Cardiac muscle cell (in vitro differentiated cells and primary cell): Measurements from ENCODE around the gene PKDCC. TPM values are rescaled to one million over a fixed set of nuclear protein-coding genes. Genes with fewer than 3 reads are reported as not detected.

Experiments used
- DNase-seq, 2 donors: peaks; one replicate each; pipeline versions ENCODE4 v3.0.0 to v3.0.0-alpha.2; 2010 to 2017; ENCODE audit warnings: low read depth in 1 of 2, low spot score in 1 of 2
- H3K27ac ChIP-seq: fragments of 200-600 bp; sonication (generic); 2 replicates; pipeline ENCODE4 v1.5.1; 2016
- H3K27me3 ChIP-seq: fragments of 200-600 bp; sonication (generic); 2 replicates; pipeline ENCODE4 v1.6.0; 2016; ENCODE audit warnings: control low read depth
- H3K36me3 ChIP-seq: fragments of 200-600 bp; sonication (generic); 2 replicates; pipeline ENCODE4 v1.5.1; 2016; ENCODE audit warnings: control low read depth
- H3K4me1 ChIP-seq: fragments of 200-600 bp; sonication (generic); 2 replicates; pipeline ENCODE4 v1.8.1; 2017; ENCODE audit warnings: low read depth, mild to moderate bottlenecking, mixed run types
- H3K4me3 ChIP-seq: fragments of 200-600 bp; sonication (generic); 2 replicates; pipeline ENCODE4 v1.5.1; 2016; ENCODE audit warnings: mild to moderate bottlenecking
- H3K9me3 ChIP-seq: fragments of 200-600 bp; sonication (generic); 2 replicates; pipeline ENCODE4 v1.5.1; 2017; ENCODE audit warnings: low read depth, mild to moderate bottlenecking, control low read depth
- polyA plus RNA-seq: library from polyadenylated mRNA; unstranded; fragments of >200 nt; fragmentation: Nextera tagmentation; extraction: Ambion mirVana; gene quantifications from 2 replicates; pipeline ENCODE4 v1.2.1, GENCODE V29; 2016
- total RNA-seq: library from RNA; depleted of rRNA; stranded (reverse); fragments of >200 nt; gene quantifications from 2 replicates; pipeline ENCODE4 v1.2.3, GENCODE V29; 2016
- TF ChIP-seq, protein P1 (sequence below): IDR thresholded peaks from 2 replicates; pipeline ENCODE4 v1.5.1; 2012; ENCODE audit warnings: low read depth, mild to moderate bottlenecking, low read length

The PKDCC gene
- total and polyA plus RNA-seq, 2 experiments from 2014 or later, result 157 to 228 TPM

DNA sequence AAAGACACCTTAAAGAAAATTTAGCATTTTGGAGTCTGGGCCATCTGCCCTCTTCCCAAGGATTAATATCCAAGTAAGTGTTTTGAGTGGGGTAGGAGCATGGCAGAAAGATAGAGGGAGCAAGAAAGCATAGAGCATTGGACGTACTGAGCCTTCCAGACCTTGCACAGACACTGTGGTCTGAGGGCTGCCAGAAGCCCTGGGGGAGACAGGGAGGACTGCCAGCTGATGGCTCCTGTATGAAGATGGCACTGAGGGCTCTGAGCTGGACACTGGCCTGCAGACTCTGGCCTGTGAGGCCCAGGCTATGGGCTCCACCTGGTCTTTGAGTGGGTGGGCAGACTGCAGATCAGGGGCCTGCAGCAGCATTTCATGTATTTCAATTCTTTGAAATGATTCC lies 2.9 kb upstream of the PKDCC start:
- DNase-seq, result no peak
- no peak overlapping the region for H3K4me3 ChIP-seq
- no peaks in the 10 kb centered on the region for H3K36me3 ChIP-seq
- no peak overlapping the region for H3K27ac ChIP-seq
- peaks cover 35% of the 10 kb centered on the region for H3K4me1 ChIP-seq
- TF ChIP-seq, protein P1, sequence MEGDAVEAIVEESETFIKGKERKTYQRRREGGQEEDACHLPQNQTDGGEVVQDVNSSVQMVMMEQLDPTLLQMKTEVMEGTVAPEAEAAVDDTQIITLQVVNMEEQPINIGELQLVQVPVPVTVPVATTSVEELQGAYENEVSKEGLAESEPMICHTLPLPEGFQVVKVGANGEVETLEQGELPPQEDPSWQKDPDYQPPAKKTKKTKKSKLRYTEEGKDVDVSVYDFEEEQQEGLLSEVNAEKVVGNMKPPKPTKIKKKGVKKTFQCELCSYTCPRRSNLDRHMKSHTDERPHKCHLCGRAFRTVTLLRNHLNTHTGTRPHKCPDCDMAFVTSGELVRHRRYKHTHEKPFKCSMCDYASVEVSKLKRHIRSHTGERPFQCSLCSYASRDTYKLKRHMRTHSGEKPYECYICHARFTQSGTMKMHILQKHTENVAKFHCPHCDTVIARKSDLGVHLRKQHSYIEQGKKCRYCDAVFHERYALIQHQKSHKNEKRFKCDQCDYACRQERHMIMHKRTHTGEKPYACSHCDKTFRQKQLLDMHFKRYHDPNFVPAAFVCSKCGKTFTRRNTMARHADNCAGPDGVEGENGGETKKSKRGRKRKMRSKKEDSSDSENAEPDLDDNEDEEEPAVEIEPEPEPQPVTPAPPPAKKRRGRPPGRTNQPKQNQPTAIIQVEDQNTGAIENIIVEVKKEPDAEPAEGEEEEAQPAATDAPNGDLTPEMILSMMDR, result no peak
- no peaks in the 10 kb centered on the region for H3K27me3 ChIP-seq
- H3K9me3 ChIP-seq, result no peaks in the 10 kb centered on the region

DNA sequence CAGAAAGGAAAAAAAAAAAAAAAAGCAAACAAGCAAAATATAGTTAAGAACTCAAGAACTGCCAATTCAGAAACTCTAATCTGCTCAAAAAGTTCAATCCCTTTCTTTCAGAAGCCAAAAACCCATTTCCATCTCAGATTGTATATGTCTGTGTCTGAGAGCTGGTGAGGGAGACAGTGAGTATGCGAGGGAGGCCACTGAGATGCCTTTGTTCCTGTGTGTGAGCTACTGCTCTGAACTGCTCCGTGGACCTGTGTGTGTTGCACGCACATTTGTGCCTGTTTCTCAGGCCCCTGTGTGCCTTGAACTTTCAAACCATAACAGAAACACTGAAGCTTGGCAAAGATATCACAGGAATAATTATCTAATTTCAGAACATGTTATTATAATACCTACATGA lies 2.5 kb upstream of the PKDCC start:
- TF ChIP-seq, protein P1, result no peak
- no peak overlapping the region for H3K27ac ChIP-seq
- no peaks in the 10 kb centered on the region for H3K9me3 ChIP-seq
- no peaks in the 10 kb centered on the region for H3K36me3 ChIP-seq
- no peak overlapping the region for H3K4me3 ChIP-seq
- peaks cover 34% of the 10 kb centered on the region for H3K4me1 ChIP-seq
- DNase-seq, result no peak
- H3K27me3 ChIP-seq, result no peaks in the 10 kb centered on the region

DNA sequence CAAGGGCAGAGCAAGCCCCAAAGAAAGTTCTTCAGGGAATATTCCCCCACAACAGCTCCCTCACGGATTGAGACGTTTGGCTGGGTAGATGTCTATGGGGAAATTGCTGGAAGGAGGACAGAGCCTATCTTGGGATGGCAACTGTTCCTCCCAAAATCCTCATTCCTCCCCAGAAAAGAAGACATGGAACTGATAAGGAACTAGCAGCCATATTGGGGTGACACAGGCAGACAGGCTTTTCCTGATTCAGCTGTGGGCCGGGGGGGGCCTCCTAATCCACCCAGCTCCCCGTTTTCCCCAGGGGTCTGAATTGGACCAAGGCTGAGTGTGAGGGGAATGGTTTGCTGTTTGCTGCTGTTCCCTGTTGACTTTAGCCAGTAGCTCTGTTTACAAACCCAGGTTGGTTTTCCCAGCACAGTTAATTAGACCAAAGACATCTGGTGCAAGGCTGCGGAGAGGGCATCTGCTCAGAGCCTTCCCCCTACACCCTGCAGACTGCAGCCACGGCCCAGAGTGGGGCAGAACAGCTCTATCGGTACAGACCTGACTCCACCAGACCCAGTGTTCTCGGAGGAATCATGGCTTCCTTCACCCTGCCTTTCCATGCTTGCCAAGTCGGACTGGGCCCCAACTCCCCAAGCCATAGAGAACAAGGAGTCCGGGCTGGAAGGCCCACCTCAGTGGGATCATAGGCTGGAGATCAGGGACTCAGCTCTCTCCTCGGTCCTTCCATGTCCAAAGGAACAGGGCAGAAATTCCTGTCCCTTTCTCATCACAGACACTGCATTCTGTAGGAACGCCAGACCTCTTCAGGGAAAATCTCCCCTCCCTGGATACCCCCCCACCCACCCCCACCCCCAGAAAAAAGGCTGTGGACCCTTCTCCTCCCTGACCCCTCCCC lies 1.7 kb upstream of the PKDCC start:
- TF ChIP-seq, protein P1, result no peak
- Histone ChIP-seq H3K9me3 (no peaks in the 10 kb centered on the region), H3K4me1 (peaks cover 33% of the 10 kb centered on the region), H3K27ac (peak overlapping the region; percentile 90), H3K4me3 (no peak overlapping the region), H3K36me3 (no peaks in the 10 kb centered on the region), H3K27me3 (no peaks in the 10 kb centered on the region)
- peak; percentile 33 to 35 for DNase-seq

DNA sequence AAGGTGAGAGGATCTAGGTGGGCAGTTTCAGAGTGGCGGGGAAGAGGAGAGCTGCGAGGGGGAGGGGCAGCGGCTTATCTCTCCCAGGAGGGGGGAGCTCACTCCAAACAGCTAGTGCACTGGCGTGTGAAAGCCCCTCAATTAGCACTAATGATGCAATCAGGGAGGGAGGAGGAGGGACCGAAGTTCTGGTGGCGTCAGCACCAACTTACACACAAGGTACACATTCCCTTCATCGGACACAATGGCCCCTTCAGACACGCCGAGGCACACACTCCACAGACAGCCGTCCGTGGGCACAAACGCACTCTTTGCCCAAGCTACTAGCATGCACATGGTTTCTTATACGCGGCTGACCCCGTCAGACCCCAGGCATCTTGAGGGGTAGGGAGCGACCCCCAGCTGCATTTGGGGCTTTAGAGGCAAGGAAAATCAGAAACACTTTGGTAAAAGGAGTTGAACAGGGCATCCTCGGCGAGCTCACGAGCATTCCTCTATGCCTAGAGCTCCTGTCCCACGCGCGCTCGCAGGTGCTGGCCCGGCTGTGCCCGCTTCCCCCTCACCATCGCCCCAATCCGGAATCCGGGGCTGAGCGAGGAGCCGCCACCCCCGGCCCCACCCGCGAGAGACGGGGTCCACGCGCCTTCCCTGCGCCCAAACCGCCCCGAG lies 868 bp upstream of the PKDCC start:
- DNase-seq, result peak; percentile 64 to 78
- peak overlapping the region; percentile 98 for H3K4me3 ChIP-seq
- no peaks in the 10 kb centered on the region for H3K27me3 ChIP-seq
- H3K9me3 ChIP-seq, result no peaks in the 10 kb centered on the region
- TF ChIP-seq, protein P1, result no peak
- H3K36me3 ChIP-seq, result no peaks in the 10 kb centered on the region
- H3K4me1 ChIP-seq, result peaks cover 39% of the 10 kb centered on the region
- H3K27ac ChIP-seq, result peak overlapping the region; percentile 90

DNA sequence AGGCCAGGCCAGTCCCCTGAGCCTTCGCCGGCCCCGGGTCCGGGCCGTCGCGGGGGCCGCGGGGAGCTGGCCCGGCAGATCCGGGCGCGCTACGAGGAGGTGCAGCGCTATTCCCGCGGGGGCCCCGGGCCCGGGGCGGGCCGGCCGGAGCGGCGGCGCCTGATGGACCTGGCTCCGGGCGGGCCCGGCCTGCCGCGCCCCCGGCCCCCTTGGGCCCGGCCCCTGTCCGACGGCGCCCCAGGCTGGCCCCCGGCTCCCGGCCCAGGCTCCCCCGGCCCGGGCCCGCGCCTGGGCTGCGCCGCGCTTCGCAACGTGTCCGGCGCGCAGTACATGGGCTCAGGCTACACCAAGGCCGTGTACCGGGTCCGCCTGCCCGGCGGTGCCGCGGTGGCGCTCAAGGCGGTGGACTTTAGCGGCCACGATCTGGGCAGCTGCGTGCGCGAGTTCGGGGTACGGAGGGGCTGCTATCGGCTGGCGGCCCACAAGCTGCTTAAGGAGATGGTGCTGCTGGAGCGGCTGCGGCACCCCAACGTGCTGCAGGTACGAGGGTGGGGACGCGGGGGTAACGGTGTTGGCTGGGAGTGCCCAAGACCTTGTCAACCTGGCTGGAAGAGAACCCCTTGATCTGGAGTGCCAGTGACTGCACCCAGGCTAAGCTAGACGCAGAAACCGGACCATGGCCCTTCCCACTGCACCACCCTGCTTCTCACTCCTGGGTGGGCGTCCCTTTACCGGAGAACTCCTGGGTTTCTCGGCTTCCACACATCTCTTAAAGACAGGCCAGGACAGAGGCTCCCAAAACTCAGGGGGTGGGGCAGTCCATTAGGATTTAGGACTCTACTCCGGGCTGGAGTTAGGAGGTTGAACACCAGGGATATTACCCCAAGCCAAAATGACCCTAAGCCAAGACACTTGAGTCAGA lies 739 bp downstream of the PKDCC start:
- TF ChIP-seq, protein P1, result no peak
- Histone ChIP-seq H3K36me3 (no peaks in the 10 kb centered on the region), H3K27ac (peak overlapping the region; percentile 92), H3K27me3 (no peaks in the 10 kb centered on the region), H3K4me1 (peaks cover 54% of the 10 kb centered on the region), H3K9me3 (no peaks in the 10 kb centered on the region), H3K4me3 (peak overlapping the region; percentile 98)
- DNase-seq, result peak; percentile 31 to 49
